IgD-negative memory B cell (primary cell): ENCODE data around the gene NECAB3. TPM values are rescaled to one million over a fixed set of nuclear protein-coding genes. Genes with fewer than 3 reads are reported as not detected.

Experiments
- H3K27ac Mint-ChIP-seq, 3 donors: one replicate each; pipeline ENCODE4 v1.8.0; 2020 to 2022; ENCODE audit warnings: mild to moderate bottlenecking in 3 of 3, mixed read lengths in 3 of 3, moderate library complexity in 1 of 3
- H3K27me3 Mint-ChIP-seq: one replicate; pipeline ENCODE4 v1.8.0; 2021; ENCODE audit warnings: mixed read lengths
- H3K36me3 Mint-ChIP-seq: one replicate; pipeline ENCODE4 v1.8.0; 2020; ENCODE audit warnings: mild to moderate bottlenecking, mixed read lengths
- H3K4me1 Mint-ChIP-seq, 3 donors: one replicate each; pipeline ENCODE4 v1.8.0; 2020 to 2022; ENCODE audit warnings: mixed read lengths in 3 of 3, mild to moderate bottlenecking in 1 of 3
- H3K4me3 Mint-ChIP-seq, 4 donors: one replicate each; pipeline ENCODE4 v1.8.0; 2020 to 2022; ENCODE audit warnings: mild to moderate bottlenecking in 4 of 4, mixed read lengths in 4 of 4, moderate library complexity in 3 of 4
- H3K9me3 Mint-ChIP-seq, 3 donors: one replicate each; pipeline ENCODE4 v1.8.0; 2020 to 2021; ENCODE audit warnings: mixed read lengths in 3 of 3, mild to moderate bottlenecking in 1 of 3
- polyA plus RNA-seq: library from polyadenylated mRNA; unstranded; fragments of 300-500 nt; fragmentation: Illumina TruSeq; gene quantifications from one replicate; pipeline ENCODE4 v1.2.3, GENCODE V29; 2021

NECAB3 gene
- polyA plus RNA-seq, 1 donor from 2014 or later = 4.1 TPM

DNA sequence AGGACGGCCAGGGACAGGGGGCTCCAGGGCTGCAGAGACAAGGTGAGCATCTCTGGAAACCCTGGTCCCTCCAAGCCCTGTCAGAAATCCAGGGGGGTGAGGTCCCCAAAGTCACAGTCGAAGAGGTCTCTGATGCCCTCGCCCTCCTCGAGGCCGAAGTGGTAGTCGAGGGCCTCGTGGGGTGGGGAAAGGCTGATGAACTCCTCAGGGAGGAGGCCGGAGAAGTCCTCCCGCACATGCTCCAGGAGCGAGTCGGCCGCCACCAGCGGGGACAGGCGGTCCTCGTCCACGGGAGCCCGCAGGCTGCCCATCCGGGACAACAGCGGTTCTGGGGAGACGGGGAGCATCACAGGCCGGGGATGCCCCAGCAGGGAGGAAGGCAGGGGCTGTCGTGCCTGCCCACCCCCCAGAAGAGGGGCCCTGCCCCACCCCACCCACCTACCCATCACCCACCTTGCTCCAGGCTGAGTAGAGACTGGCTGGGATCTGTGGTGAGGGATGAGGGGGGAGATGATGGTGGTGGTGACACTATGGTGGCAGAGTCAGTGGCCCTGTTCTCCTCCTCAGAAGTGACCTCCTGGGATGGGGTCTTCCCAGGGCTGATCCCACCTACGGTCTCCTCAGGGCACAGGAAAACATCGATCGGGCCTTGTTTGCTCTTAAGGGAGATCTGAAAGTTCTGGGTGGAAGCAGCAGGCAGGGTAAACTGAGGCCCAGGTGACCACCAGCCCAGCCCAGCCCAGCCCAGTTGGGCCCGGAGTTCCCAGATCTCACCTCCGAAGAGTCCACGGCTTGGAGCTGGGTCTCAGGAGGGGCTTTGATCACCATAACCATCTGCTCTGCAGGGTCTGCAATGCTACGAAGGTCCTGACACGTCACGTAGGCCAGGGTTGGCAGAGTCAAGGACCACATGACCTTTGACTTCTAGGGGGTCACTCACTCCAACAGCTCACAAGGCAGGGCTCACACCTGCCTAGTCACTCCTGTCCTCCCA is 2.7 kb upstream of the NECAB3 start:
- H3K27me3 Mint-ChIP-seq = no peaks in the 10 kb centered on the region
- H3K4me1 Mint-ChIP-seq = peaks cover 26 to 27% (median 26%) of the 10 kb centered on the region in 3 donors
- no peaks in the 10 kb centered on the region for H3K36me3 Mint-ChIP-seq
- H3K9me3 Mint-ChIP-seq = no peaks in the 10 kb centered on the region
- H3K27ac Mint-ChIP-seq = peak overlapping the region in 1 of 3 donors; percentile 56
- peak overlapping the region in 2 of 4 donors; percentile 45 to 48 for H3K4me3 Mint-ChIP-seq

DNA sequence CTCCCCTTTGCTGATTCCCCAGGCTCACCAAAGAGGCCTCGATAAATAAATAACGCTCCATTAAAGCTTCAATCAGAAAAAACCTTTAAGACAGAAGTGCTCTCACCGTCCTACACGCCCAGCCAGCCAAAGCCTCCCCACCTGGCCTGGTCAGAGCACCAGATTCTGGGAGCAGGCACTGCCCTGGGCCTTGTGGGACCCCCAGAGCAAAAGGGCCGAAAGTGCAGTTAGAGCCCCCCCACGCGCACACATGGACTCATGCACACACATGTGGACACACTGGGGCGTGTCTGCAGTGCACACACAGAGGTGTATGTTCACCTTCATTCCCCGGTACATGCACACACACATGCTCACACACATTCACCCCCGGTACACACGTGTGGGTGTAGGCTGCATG is 1.9 kb upstream of the NECAB3 start:
- Mint-ChIP-seq H3K27ac (peak overlapping the region in 1 of 3 donors; percentile 13), H3K9me3 (no peaks in the 10 kb centered on the region), H3K4me1 (peaks cover 23 to 25% (median 25%) of the 10 kb centered on the region in 3 donors), H3K27me3 (no peaks in the 10 kb centered on the region), H3K36me3 (no peaks in the 10 kb centered on the region), H3K4me3 (peak overlapping the region in 1 of 4 donors; percentile 45)

DNA sequence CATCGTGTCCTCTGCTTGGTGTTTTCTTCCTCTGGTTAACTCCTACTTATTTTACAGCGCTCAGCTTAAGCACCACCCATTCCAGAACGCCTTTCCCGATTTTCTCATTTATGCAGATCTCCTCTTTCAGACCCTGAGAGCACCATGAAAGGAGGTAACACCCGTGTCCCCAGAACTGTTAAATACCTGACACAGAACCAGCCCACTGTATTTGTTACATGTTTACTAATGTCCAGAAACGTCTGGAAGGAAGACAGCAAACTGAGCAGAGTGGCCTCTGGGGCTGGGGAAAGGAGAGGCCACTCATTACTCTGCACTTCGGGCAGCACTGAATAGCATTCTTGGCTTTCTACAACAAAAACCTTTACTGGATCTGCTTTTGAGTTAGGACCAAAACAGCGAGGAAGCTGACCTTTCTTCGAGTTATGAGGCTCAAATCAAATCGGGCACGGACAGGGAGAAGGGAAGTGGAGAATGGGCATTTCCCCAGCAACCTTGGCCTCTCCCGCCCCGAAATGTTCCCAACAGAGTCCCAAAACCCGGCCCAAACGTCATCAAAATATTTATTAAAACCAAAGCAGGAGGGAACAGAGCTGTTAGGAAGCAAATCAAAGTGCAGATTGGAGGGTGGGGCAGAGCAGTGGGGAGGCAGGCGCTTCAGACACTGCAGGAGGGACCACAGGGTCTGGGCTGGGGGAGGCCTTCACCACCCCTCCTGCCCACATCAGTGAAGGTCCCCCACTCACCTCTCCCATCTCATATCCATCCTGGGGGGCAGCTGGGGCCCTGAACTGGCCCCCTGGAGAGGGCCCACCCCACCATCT is 1.1 kb upstream of the NECAB3 start:
- peaks cover 19 to 22% (median 21%) of the 10 kb centered on the region in 3 donors for H3K4me1 Mint-ChIP-seq
- no peaks in the 10 kb centered on the region for H3K36me3 Mint-ChIP-seq
- H3K4me3 Mint-ChIP-seq = peak overlapping the region; percentile 63 to 86 (median 79)
- no peaks in the 10 kb centered on the region for H3K27me3 Mint-ChIP-seq
- no peaks in the 10 kb centered on the region for H3K9me3 Mint-ChIP-seq
- peak overlapping the region in 2 of 3 donors; percentile 9 to 13 for H3K27ac Mint-ChIP-seq

DNA sequence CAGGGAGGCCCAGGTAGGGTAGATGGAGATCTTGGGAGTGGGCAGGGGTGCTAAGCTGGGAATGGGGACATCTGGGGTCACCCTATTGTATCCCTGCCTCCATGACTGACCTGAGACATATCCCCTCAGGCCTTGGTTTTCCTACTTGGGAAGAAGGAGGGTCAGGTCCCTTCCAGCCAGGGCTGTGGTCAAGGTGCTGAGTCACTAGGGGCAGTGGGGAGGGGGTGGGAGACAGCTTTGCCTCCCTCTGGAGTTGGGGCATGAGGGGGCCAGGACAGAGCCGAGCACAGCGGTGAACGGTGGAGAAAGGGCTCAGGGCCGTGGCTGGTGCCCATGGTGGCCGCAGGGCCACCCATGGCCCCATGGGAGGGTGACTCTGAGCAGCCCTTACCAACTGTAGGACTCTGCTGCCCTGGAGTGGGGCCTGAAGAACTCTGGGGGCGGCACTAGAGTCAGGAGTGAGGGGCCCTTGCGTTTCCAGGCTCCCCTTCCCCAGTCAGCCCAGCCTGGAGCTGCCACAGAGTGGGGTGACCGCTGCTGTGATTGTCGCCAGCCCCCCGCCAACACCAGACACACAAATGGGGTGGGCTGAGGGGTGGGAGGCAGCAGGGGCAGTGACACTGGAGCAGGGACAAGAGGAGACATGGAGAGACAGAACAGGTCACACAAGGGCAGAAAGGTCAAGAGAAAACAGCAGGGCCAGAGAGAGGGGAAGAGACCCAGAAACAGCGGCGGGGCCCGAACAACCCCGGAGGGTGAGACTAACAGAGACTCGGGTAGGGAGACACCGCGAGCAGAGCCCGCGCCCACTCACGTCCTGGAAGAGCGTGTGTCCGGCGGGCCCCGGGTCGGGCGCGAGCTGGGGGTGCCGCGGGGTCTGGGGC is 576 bp downstream of the NECAB3 start:
- Mint-ChIP-seq H3K4me3 (peak overlapping the region; percentile 58 to 96 (median 90)), H3K36me3 (no peaks in the 10 kb centered on the region), H3K27me3 (no peaks in the 10 kb centered on the region), H3K27ac (peak overlapping the region in 1 of 3 donors; percentile 2), H3K4me1 (peaks cover 7 to 14% (median 13%) of the 10 kb centered on the region in 3 donors), H3K9me3 (no peaks in the 10 kb centered on the region)

DNA sequence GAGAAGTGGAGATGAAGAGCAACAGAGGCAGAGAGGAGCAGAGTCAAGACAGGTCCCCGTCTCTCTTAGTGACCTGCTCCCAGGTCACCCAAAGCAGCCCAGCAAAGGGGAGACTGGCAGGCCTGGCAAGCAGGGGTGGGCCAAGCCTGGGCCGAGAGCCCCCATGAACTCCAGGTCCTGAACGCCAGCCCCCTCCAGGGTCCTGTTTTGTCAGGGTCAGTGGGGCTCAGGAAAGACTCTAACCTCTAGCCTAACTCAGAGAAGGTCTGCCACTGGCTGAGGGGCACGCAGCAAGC is 1.2 kb downstream of the NECAB3 start:
- H3K27ac Mint-ChIP-seq = no peak overlapping the region

DNA sequence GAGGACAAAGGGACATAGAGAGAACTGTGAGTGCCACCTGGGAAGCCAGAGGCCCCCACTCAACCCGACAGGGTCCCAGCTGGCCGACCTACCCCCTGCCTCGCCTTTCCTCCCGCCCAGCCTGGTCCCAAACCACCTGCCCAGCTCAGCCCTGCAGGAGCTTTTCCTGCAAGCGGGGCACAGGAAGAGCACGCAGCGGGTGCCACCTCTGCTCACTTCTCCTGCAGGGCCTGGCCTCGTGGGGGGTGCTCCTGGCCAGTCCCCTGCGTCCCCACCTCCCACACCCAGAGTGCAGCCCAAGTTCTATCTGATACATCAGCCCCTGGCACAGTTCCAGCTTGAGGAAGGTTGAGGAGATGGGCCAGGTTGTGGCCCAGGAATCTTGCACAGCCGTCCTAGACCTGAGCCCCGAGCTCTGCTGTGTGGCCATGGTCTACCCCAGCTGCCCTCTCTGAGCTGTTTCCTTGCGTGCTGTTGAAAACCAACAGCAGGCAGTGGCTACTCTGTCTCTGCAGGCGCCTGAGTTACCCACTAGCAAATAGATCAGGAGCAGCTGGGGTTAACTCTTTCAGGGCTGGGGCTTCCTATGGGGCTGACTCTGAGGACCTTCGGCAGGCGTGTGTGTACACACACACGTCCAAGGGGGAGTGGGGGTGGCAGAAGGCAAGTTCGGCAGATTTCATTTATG is 1.7 kb downstream of the NECAB3 start:
- Mint-ChIP-seq H3K36me3 (no peaks in the 10 kb centered on the region), H3K4me1 (peaks cover 5 to 14% (median 13%) of the 10 kb centered on the region in 3 donors), H3K4me3 (peak overlapping the region; percentile 50 to 78 (median 64)), H3K9me3 (no peaks in the 10 kb centered on the region), H3K27ac (no peak overlapping the region), H3K27me3 (no peaks in the 10 kb centered on the region)

More for the DNA sequence above, 1.2 kb downstream of the NECAB3 start:
- H3K36me3 Mint-ChIP-seq = no peaks in the 10 kb centered on the region
- no peaks in the 10 kb centered on the region for H3K9me3 Mint-ChIP-seq
- peak overlapping the region; percentile 58 to 96 (median 88) for H3K4me3 Mint-ChIP-seq
- peaks cover 5 to 13% (median 13%) of the 10 kb centered on the region in 3 donors for H3K4me1 Mint-ChIP-seq
- no peaks in the 10 kb centered on the region for H3K27me3 Mint-ChIP-seq

DNA sequence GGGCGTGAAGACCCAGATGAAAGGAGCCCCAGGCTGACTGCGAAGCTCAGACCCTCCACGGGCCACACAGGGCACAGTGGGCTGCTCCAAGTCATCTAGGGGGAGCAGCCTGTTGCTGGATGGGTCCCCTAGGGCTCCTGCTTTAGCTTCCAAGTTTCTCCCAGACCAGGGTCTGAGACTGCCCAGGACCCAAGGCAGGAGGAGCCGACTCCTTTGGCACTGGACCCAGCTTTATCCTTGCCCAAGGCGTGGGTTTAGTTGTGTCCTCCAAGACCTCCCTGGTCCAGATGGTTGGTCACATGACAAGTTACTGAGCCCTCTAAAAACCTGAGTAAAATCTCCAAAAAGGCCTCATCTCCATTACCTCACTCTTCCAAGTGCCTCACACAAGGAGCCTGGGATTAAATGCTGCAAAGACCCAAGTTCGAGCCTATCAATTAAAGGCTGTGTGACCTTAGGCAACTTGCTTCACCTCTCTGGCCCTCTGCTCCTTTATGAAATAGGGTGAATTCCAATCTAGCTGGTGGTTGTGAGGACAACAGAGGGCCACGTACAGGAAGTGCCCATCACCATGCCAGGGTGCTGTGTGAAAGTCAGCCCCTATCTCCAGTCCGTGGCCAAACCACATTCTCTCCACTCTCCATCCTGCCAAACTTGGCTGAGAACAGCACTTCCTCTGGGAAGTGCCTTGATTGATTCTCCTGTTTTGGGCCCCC is 2.5 kb downstream of the NECAB3 start:
- Mint-ChIP-seq H3K27ac (no peak overlapping the region), H3K9me3 (no peaks in the 10 kb centered on the region)

DNA sequence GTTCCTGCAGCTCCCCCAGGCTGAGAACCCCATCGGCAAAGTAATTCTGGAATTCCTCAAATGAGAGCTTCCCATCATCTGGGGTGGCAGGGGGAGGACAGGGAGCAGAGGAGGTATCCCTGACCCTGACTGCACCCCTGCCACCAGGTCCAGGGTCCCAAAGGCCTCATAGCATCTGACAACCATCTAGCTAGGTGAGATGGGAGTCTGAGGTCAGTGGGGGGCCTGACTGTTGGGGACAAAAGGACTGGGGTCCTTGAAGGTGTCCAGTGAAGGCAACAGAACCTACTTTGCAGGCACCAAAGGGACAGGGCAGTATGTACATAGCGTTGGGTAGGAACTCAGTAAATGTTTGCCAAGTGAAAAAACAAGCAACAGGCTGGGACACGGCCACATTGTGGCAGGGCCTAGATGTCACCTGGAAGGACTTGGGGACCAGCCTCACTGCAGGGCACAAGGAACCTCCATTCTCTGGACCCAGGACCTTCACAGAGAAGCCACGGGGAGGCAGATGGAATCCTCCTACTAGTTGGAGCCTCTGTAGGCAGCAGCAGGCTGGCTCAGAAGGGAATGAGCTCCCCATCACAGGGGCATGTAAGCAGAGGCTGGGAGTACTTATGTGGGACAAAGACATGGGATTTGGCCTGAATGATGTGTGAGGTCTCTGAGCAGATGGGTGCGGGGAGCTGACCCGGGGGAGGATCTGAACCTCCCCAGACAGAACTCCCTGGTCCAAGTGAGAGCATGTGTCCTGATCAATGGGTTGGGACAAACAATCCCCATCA is 3.3 kb downstream of the NECAB3 start:
- Mint-ChIP-seq H3K9me3 (no peaks in the 10 kb centered on the region), H3K27ac (peak overlapping the region in 1 of 3 donors; percentile 72), H3K4me3 (peak overlapping the region in 1 of 4 donors; percentile 78), H3K4me1 (peaks cover 12 to 21% (median 17%) of the 10 kb centered on the region in 3 donors), H3K36me3 (no peaks in the 10 kb centered on the region), H3K27me3 (no peaks in the 10 kb centered on the region)

More for the DNA sequence above, 2.5 kb downstream of the NECAB3 start:
- Mint-ChIP-seq H3K4me3 (peak overlapping the region in 1 of 4 donors; percentile 78), H3K27me3 (no peaks in the 10 kb centered on the region), H3K36me3 (no peaks in the 10 kb centered on the region), H3K4me1 (peaks cover 8 to 14% (median 13%) of the 10 kb centered on the region in 3 donors)

DNA sequence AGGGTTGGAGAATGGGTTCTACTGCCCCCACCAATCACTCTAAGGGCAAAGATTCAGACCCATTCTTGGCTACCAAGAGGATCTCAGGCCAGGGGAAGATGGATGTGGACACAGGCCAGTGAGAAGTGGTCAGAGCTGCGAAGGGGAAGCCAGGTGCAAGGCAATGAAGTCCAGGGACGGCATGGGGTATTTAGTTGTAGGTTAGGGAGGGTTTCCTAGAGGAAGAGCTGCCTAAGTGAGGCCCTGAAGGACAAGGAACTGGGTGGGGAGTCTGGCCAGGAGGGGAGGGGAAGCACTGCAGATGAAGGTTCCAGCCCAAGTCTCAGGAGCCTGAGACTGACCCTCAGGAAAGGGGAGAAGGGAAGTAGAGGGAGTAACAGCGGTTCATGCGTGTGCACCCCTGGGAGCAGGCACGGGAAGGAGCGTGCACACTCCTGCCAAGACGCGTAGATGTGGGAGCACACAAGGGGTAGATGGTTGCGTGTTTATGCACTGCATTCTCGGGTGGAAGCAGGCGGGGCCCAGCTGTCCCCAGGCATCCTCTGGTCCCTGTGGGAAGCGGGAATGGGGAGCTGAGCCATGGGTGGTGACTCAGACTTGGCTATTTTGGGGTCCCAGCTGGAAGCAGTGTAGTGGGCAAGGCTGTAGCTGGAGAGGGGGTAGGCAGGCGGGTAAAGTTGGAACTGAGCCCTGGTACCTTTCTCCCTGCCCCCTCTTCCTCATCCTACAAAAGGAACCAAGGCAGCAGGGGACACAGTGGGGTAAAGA is 4.2 kb downstream of the NECAB3 start:
- H3K27me3 Mint-ChIP-seq = no peaks in the 10 kb centered on the region
- peak overlapping the region in 1 of 4 donors; percentile 78 for H3K4me3 Mint-ChIP-seq
- H3K9me3 Mint-ChIP-seq = no peaks in the 10 kb centered on the region
- H3K27ac Mint-ChIP-seq = no peak overlapping the region
- H3K4me1 Mint-ChIP-seq = peaks cover 10 to 21% (median 20%) of the 10 kb centered on the region in 3 donors
- no peaks in the 10 kb centered on the region for H3K36me3 Mint-ChIP-seq

DNA sequence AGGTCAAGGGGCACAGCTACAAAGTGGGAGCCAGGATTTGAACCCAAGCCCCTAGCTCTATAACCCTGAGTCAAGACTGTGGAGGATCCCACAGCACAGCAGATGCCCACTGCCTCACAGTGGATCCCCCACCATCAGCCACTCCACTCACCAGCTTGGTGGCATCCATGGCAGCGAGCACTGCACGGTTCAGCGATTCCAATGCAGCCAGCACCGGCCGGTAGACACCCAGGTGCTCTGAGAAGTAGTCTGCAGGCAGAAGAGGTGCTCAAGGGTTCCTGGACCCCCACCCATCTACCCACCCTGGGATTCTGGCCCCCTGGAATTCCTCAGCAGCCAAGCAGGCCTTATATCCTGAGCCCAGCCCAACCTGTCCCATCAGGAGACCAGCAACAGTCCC is 5.0 kb downstream of the NECAB3 start:
- Mint-ChIP-seq H3K9me3 (no peaks in the 10 kb centered on the region), H3K27ac (peak overlapping the region in 1 of 3 donors; percentile 53), H3K36me3 (no peaks in the 10 kb centered on the region), H3K27me3 (no peaks in the 10 kb centered on the region), H3K4me1 (peaks cover 13 to 24% (median 20%) of the 10 kb centered on the region in 3 donors), H3K4me3 (peak overlapping the region in 1 of 4 donors; percentile 93)

DNA sequence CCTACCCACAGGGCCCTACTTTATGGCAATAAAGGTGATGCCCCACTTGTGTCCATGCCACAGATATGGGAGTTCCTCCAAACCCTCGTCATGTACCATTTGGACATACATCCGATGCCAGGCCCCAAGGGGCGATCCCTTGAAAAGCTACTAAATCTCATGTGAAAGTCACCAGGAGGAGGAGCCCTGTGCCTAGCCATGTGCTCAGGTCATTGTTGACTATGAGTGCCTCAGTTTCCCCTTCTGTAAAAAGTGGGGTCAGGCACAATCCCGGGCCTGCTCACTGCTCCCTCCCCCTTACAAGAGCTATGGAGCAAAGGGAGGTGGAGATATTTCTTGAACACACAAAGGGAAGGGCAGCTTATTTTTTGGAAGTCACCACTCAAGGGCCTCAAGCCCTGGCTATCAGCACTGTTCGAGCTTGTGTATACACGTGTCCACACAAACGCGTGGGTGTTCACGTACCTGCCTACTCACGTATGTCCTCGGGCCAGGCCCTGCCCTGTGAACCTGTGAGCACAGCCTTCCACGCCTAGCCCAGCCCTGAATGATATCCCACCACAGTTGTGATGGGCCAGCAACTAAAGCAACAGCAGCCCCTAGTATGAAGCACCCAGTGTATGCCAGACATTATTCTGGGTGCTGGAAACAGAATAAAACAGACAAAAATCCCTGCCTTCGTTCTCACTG is 5.6 kb downstream of the NECAB3 start:
- H3K9me3 Mint-ChIP-seq = no peaks in the 10 kb centered on the region
- no peaks in the 10 kb centered on the region for H3K27me3 Mint-ChIP-seq
- peak overlapping the region in 3 of 4 donors; percentile 88 to 94 (median 93) for H3K4me3 Mint-ChIP-seq
- H3K36me3 Mint-ChIP-seq = no peaks in the 10 kb centered on the region
- H3K4me1 Mint-ChIP-seq = peaks cover 13 to 23% (median 22%) of the 10 kb centered on the region in 3 donors
- peak overlapping the region in 1 of 3 donors; percentile 53 for H3K27ac Mint-ChIP-seq
